ENCODE measurements around the gene NOP58. TPM values are rescaled to one million over a fixed set of nuclear protein-coding genes. Genes with fewer than 3 reads are reported as not detected.

Gene NOP58
- total RNA-seq, 4 donors from 2014 or later = 37.2 to 177 (median 82.1) TPM

DNA sequence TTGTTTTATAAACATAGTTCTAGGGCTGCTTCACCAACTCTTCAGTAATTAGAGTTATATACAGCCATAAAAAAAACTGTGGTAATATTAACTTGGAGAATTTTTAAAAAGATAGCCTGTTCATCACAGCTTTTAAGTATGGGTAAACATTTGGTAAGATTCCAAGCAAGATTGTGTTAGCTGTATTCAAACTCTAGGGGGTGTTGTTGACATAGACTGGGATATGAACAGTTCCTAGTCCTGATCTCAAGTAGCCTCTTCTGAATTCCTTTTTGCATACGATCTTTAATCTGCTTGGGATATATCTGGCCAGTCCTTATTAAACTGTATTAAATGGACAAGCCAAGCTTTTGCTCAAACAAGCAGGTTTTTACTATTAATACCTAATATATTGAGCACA lies 13.4 kb downstream of the NOP58 start:
- TF ChIP-seq, protein P1, sequence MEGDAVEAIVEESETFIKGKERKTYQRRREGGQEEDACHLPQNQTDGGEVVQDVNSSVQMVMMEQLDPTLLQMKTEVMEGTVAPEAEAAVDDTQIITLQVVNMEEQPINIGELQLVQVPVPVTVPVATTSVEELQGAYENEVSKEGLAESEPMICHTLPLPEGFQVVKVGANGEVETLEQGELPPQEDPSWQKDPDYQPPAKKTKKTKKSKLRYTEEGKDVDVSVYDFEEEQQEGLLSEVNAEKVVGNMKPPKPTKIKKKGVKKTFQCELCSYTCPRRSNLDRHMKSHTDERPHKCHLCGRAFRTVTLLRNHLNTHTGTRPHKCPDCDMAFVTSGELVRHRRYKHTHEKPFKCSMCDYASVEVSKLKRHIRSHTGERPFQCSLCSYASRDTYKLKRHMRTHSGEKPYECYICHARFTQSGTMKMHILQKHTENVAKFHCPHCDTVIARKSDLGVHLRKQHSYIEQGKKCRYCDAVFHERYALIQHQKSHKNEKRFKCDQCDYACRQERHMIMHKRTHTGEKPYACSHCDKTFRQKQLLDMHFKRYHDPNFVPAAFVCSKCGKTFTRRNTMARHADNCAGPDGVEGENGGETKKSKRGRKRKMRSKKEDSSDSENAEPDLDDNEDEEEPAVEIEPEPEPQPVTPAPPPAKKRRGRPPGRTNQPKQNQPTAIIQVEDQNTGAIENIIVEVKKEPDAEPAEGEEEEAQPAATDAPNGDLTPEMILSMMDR (IDR thresholded peaks at IDR 0.05) = no peak
- no peak for ATAC-seq (ENCODE audit: low FRiP score)
- no peak for DNase-seq (ENCODE audit: low spot score)

DNA sequence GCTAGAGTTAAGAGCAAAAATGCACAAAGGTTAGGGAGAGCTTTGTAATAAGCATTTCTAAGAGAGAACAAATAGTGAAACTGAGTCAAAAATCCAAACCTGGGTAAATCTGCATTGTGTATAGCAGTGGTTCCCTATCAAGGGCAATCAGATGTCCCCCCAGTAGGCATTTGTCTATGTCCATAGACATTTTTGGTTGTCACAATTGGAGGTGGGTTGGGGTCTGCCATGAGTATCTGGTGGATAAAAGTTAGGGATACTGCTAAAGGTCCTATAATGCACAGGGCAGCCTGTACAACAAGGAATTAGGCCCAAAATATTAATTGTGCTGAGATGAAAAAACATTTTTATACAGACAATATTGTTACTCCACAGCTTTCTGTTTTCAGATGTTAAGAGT lies 21.0 kb downstream of the NOP58 start:
- ATAC-seq (ENCODE audit: low FRiP score) (no peak), DNase-seq (ENCODE audit: low spot score) (no peak)
- TF ChIP-seq, protein P1 (IDR thresholded peaks at IDR 0.05) = no peak

DNA sequence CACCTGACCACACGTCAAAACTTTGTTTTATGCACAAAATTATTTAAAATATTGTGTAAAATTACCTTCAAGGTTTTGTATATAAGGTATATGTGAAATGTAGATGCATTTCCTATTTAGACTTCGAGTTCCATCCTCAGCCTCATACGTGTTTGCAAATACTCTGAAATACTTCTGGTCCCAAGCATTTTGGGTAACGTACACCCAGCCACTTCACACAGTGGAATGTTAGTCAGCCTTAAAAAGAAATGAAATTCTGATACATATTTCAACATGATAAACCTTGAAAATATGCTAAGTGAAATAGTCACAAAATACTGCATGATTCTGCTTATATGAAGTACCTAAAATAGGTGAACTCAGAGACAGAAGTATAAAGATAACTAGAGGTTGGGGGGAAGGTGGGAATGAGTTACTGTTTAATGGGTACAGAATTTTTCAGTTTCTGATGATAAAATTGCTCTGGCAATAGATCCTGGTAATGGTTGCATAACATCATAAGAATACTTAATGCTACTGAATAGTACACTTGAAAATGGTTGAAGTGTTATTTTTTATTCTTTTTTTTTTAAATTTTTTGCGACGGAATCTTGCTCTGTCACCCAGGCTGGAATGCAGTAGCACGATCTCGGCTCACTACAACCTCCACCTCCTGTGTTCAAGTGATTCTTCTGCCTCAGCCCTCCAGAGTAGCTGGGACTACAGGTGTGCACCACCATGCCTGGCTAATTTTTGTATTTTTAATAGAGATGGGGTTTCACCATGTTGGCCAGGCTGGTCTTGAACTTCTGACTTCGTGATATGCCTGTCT lies 24.0 kb downstream of the NOP58 start:
- TF ChIP-seq, protein P1 (IDR thresholded peaks at IDR 0.05) = no peak
- ATAC-seq (ENCODE audit: low FRiP score) = no peak
- DNase-seq (ENCODE audit: low spot score) = no peak

GRCh38 chr2:202290316-202290715 lies 24.8 kb downstream of the NOP58 start:
- TF ChIP-seq, protein P1 (IDR thresholded peaks at IDR 0.05) = no peak
- no peak for ATAC-seq (ENCODE audit: low FRiP score)
- no peak for DNase-seq (ENCODE audit: low spot score)

DNA sequence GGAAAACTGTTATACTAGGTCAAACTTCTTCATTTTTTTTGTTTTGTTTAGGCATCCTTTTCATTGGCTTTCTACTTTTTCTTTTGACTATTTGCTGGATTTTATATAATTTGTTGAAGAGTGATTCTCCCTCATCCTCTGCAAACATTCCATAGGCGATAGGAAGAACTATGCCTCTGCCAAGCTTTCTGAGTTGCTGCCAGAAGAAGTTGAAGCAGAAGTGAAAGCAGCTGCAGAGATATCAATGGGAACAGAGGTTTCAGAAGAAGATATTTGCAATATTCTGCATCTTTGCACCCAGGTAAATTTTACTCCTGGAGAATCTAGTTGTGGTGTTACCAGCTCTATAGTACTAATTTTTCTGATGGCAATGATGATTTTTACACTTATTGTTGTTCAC lies 25.4 kb downstream of the NOP58 start:
- DNase-seq (ENCODE audit: low spot score) (no peak), ATAC-seq (ENCODE audit: low FRiP score) (no peak)
- TF ChIP-seq, protein P1 (IDR thresholded peaks at IDR 0.05) = no peak

GRCh38 chr2:202299712-202300111 lies 34.1 kb downstream of the NOP58 start:
- TF ChIP-seq, protein P1 (IDR thresholded peaks at IDR 0.05) = no peak
- DNase-seq (ENCODE audit: low spot score) = no peak
- ATAC-seq (ENCODE audit: low FRiP score) = no peak

DNA sequence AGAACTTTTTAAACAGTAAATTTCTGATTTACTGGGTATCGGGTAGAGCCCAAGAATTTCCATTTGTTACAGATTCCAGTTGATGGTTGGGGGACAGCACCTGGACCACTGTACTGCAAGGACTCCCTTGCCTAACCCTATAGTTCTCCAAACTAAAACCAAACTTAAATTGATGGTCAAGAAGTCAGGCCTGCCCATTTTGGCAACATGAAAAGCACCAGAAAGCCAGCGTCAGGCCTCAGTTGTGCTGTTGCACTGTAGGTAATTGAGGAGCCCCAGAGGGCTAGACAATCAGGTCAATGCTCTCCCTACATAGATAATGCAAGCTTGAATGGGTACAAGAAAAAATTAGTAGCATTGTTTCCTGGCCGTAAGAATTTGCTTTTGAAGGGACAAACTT lies 40.5 kb downstream of the NOP58 start:
- ATAC-seq (ENCODE audit: low FRiP score) (no peak), DNase-seq (ENCODE audit: low spot score) (no peak)
- TF ChIP-seq, protein P1 (IDR thresholded peaks at IDR 0.05) = no peak

Measured in omental fat pad (tissue), 4 donors.